ENCODE data around the gene NKIRAS2.

The NKIRAS2 gene

GRCh38 chr17:42027961-42028790 is 8.3 kb downstream of the NKIRAS2 start:
- CTCF ChIA-PET: interaction anchor here (0.8 to 7.0 kb wide), 9 partner anchors 8 to 92 kb away, joined by 3 to 77 read pairs (median 4); partner anchors contain the start of genes NKIRAS2 and ZNF385C
- no peak for DNase-seq (ENCODE audit: extremely low spot score)
- POLR2A ChIA-PET: interaction anchor here (0.6 to 1.6 kb wide), 2 partner anchors 9 to 73 kb away, joined by 4 to 9 read pairs; no protein-coding TSS in a partner anchor
- TF ChIP-seq CTCF (IDR thresholded peaks at IDR 0.05; ENCODE audit: control extremely low read depth, extremely low read depth, low read depth, missing control alignments): no peak

- TF ChIP-seq CTCF (IDR thresholded peaks at IDR 0.05; ENCODE audit: control extremely low read depth, extremely low read depth, low read depth, missing control alignments): no peak
- no peak for DNase-seq (ENCODE audit: extremely low spot score)
- ChIA-PET POLR2A (interaction anchor here (1.6 kb wide), 1 partner anchor 8 kb away, joined by 4 read pairs; no protein-coding TSS in a partner anchor), CTCF (interaction anchor here (0.8 to 7.0 kb wide), 6 partner anchors 9 to 91 kb away, joined by 3 to 44 read pairs (median 4); partner anchors contain the start of genes DNAJC7 and NKIRAS2)
Observed at GRCh38 chr17:42028791-42029127, 8.9 kb downstream of the NKIRAS2 start.

GRCh38 chr17:42031584-42031983 is 11.7 kb downstream of the NKIRAS2 start:
- no peak for TF ChIP-seq CTCF (IDR thresholded peaks at IDR 0.05; ENCODE audit: control extremely low read depth, extremely low read depth, low read depth, missing control alignments)
- no peak for DNase-seq (ENCODE audit: extremely low spot score)
- ChIA-PET CTCF (interaction anchor here (1.4 to 3.3 kb wide), 6 partner anchors 8 to 86 kb away, joined by 4 to 11 read pairs (median 6); partner anchors contain the start of genes DNAJC7 and NKIRAS2), POLR2A (interaction anchor here (1.1 kb wide), 1 partner anchor 9 kb away, joined by 4 read pairs; no protein-coding TSS in a partner anchor)

GRCh38 chr17:42034059-42034458 is 14.2 kb downstream of the NKIRAS2 start:
- TF ChIP-seq CTCF (IDR thresholded peaks at IDR 0.05; ENCODE audit: control extremely low read depth, extremely low read depth, low read depth, missing control alignments): no peak
- DNase-seq (ENCODE audit: extremely low spot score): no peak
- ChIA-PET POLR2A (no interaction called here), CTCF (interaction anchor here (1.0 to 9.8 kb wide), 6 partner anchors 10 to 84 kb away, joined by 3 to 77 read pairs (median 6); partner anchors contain the start of gene NKIRAS2)

GRCh38 chr17:42038221-42038973 is 18.5 kb downstream of the NKIRAS2 start:
- no peak for TF ChIP-seq CTCF (IDR thresholded peaks at IDR 0.05; ENCODE audit: control extremely low read depth, extremely low read depth, low read depth, missing control alignments)
- peak; percentile 60 for DNase-seq (ENCODE audit: extremely low spot score)
- POLR2A ChIA-PET: interaction anchor here (0.7 kb wide), 1 partner anchor 19 kb away, joined by 3 read pairs; the partner anchor contains the start of gene NKIRAS2
- CTCF ChIA-PET: interaction anchor here (1.0 to 9.8 kb wide), 6 partner anchors 10 to 29 kb away, joined by 3 to 77 read pairs (median 6); partner anchors contain the start of gene NKIRAS2
